Panc1 (cell line): Measurements from ENCODE around the gene DNAH6. TPM values are rescaled to one million over a fixed set of nuclear protein-coding genes. Genes with fewer than 3 reads are reported as not detected.

Source experiments
- ATAC-seq: fragments of 200-7000 bp; cut with Tn5 transposase; 2 replicates; pipeline ENCODE4 v1.9.1; 2020; ENCODE audit warnings: mild to moderate bottlenecking, moderate library complexity
- BruUV-seq: library from RNA; stranded (reverse); fragments of 400-500 nt; replicated peaks from 2 replicates; lab custom pipeline; 2021; lab: Mats Ljungman, UMichigan
- CTCF ChIA-PET: fragments of 300-600 bp; sonication (Branson Sonifier 250); formaldehyde crosslinking; loops from one replicate; lab custom pipeline; 2022; ENCODE audit warnings: antibody characterized with exemption; lab: Charles Lee
- POLR2A ChIA-PET: fragments of 300-600 bp; sonication (Branson Sonifier 250); formaldehyde crosslinking; loops from one replicate; lab custom pipeline; 2022; ENCODE audit warnings: antibody characterized with exemption; lab: Charles Lee
- DNase-seq: peaks from one replicate; pipeline ENCODE4 v3.0.0-alpha.2; 2010; ENCODE audit warnings: low read depth, low spot score
- H3K27ac ChIP-seq: 2 replicates; pipeline ENCODE4 v1.5.1; 2011; ENCODE audit warnings: mild to moderate bottlenecking, low read length, inconsistent platforms
- H3K27me3 ChIP-seq: fragments of 200-500 bp; sonication (Bioruptor generic); 2 replicates; pipeline ENCODE4 v1.6.0; 2014; ENCODE audit warnings: low read length, inconsistent platforms; ENCODE audit not compliant: control insufficient read depth, insufficient read depth
- H3K36me3 ChIP-seq: fragments of 200-500 bp; sonication (Bioruptor generic); 2 replicates; pipeline ENCODE4 v1.5.1; 2014; ENCODE audit warnings: inconsistent platforms, mild to moderate bottlenecking, low read length, moderate library complexity; ENCODE audit not compliant: control insufficient read depth, insufficient read depth
- H3K4me1 ChIP-seq: 2 replicates; pipeline ENCODE4 v1.5.1; 2011; ENCODE audit warnings: inconsistent platforms, mild to moderate bottlenecking, low read length, moderate library complexity; ENCODE audit not compliant: control insufficient read depth, insufficient read depth
- H3K4me3 ChIP-seq, 2 experiments: 2 replicates each; pipeline ENCODE4 v1.5.1; 2011 to 2012; ENCODE audit warnings: low read depth in 2 of 2, low read length in 2 of 2, mild to moderate bottlenecking in 2 of 2, inconsistent platforms in 1 of 2, moderate library complexity in 1 of 2
- H3K9me3 ChIP-seq: fragments of 200-500 bp; sonication (Bioruptor generic); 2 replicates; pipeline ENCODE4 v1.5.1; 2014; ENCODE audit warnings: low read depth, mild to moderate bottlenecking, inconsistent platforms, low read length, moderate library complexity; ENCODE audit not compliant: control insufficient read depth, insufficient read depth
- CTCF ChIP-seq: fragments of 450-650 bp; IDR thresholded peaks from 2 replicates; pipeline ENCODE4 v1.5.1; 2017; ENCODE audit warnings: mild to moderate bottlenecking
- POLR2AphosphoS5 ChIP-seq: IDR thresholded peaks from 2 replicates; pipeline ENCODE4 v1.6.1; 2012; ENCODE audit warnings: mild to moderate bottlenecking, low read depth, low read length, moderate library complexity
- REST ChIP-seq, 2 experiments: IDR thresholded peaks; 2 replicates each; pipeline ENCODE4 v1.6.1; 2011 to 2012; ENCODE audit warnings: low read depth in 2 of 2, control low read depth in 1 of 2, low read length in 1 of 2, mild to moderate bottlenecking in 1 of 2, moderate library complexity in 1 of 2; ENCODE audit not compliant: insufficient read depth in 1 of 2
- SIN3A ChIP-seq: IDR thresholded peaks from 2 replicates; pipeline ENCODE4 v1.6.1; 2012; ENCODE audit warnings: low read depth, mild to moderate bottlenecking, low read length, moderate library complexity, borderline replicate concordance; ENCODE audit not compliant: insufficient read depth
- TCF7L2 ChIP-seq: IDR thresholded peaks from 2 replicates; pipeline ENCODE4 v1.6.1; 2011; ENCODE audit warnings: mild to moderate bottlenecking, low read depth, low read length, inconsistent platforms
- in situ Hi-C: cut with HindIII; loops from 2 replicates; pipeline ENCODE4 v1.10.0; 2016; ENCODE audit warnings: low sequenced_read_pairs, low pct_unique_long_range_greater_than_20kb
- intact Hi-C: fragments of 100-400 bp; cut with micrococcal nuclease; formaldehyde crosslinking; loops from one replicate; pipeline ENCODE4 v1.10.0; 2022; ENCODE audit not compliant: unreplicated experiment
- total RNA-seq: library from RNA; stranded (reverse); gene quantifications from one replicate; pipeline ENCODE4 v1.2.1, GENCODE V29; 2021; ENCODE audit not compliant: unreplicated experiment

The DNAH6 gene
- total RNA-seq, 1 experiment from 2014 or later, result 0.26 TPM

GRCh38 chr2:84786601-84787000 lies 270.3 kb downstream of the DNAH6 start:
- no peaks in the 10 kb centered on the region for H3K36me3 ChIP-seq
- ChIA-PET POLR2A (no interaction called here), CTCF (no interaction called here)
- in situ Hi-C loops (no loop called here), intact Hi-C loops (no loop called here)
- no peak overlapping the region for H3K27ac ChIP-seq
- no peaks in the 10 kb centered on the region for H3K9me3 ChIP-seq
- DNase-seq (no peak), ATAC-seq (no peak)
- no peak overlapping the region for H3K4me3 ChIP-seq
- no TSS peak for BruUV-seq
- no peaks in the 10 kb centered on the region for H3K4me1 ChIP-seq
- H3K27me3 ChIP-seq, result no peaks in the 10 kb centered on the region
- TF ChIP-seq TCF7L2 (no peak), POLR2AphosphoS5 (no peak), CTCF (no peak), SIN3A (no peak), REST (IDR thresholded peaks at IDR 0.05; ENCODE audit: insufficient read depth in 1 of 2, low read depth in 2 of 2, low read length in 1 of 2) (no peak)

GRCh38 chr2:84788027-84788426 lies 271.7 kb downstream of the DNAH6 start:
- no peak for ATAC-seq

More at GRCh38 chr2:84788027-84788426, 271.7 kb downstream of the DNAH6 start:
- Histone ChIP-seq H3K27ac (no peak overlapping the region), H3K4me1 (no peaks in the 10 kb centered on the region), H3K9me3 (no peaks in the 10 kb centered on the region), H3K27me3 (no peaks in the 10 kb centered on the region), H3K4me3 (no peak overlapping the region), H3K36me3 (no peaks in the 10 kb centered on the region)
- no TSS peak for BruUV-seq
- intact Hi-C loops, result no loop called here
- in situ Hi-C loops, result no loop called here
- TF ChIP-seq CTCF, result no peak
- no peak for TF ChIP-seq TCF7L2
- no peak for DNase-seq
- CTCF ChIA-PET, result no interaction called here
- POLR2A ChIA-PET, result interaction anchor here (0.8 kb wide), 1 partner anchor 61 kb away, joined by 4 read pairs; no protein-coding TSS in a partner anchor
